CD14-positive monocyte (primary cell): ENCODE data around the gene LCMT2. TPM values are rescaled to one million over a fixed set of nuclear protein-coding genes. Genes with fewer than 3 reads are reported as not detected.

Source experiments
- DNase-seq, 3 donors: peaks; one replicate each; pipeline ENCODE4 v3.0.0-alpha.2; 2011 to 2022
- H2AFZ ChIP-seq: 2 replicates; pipeline ENCODE4 v1.6.0; 2012; ENCODE audit warnings: mild to moderate bottlenecking, low read depth, low read length, inconsistent platforms; ENCODE audit not compliant: insufficient read depth, poor library complexity, severe bottlenecking
- H3K27ac ChIP-seq, 2 donors: 1 replicate in 1 of 2; 2 replicates in 1 of 2; pipeline ENCODE4 v1.5.1; 2012 to 2013; ENCODE audit warnings: low read length in 2 of 2, control low read depth in 1 of 2, inconsistent platforms in 1 of 2, low read depth in 1 of 2, mild to moderate bottlenecking in 1 of 2
- H3K27me3 ChIP-seq, 2 donors: one replicate each; pipeline versions ENCODE4 v1.6.0 to v1.6.1; 2011 to 2013; ENCODE audit warnings: low read length in 2 of 2; ENCODE audit not compliant: control insufficient read depth in 2 of 2, insufficient read depth in 2 of 2
- H3K36me3 ChIP-seq, 2 donors: replicated peaks in 1 of 2; 1 replicate in 1 of 2; 2 replicates in 1 of 2; pipeline versions ENCODE4 v1.5.1 to v1.6.1; 2012 to 2013; ENCODE audit warnings: low read length in 2 of 2, control low read depth in 1 of 2, inconsistent platforms in 1 of 2, mild to moderate bottlenecking in 1 of 2; ENCODE audit not compliant: insufficient read depth in 2 of 2, control insufficient read depth in 1 of 2
- H3K4me1 ChIP-seq, 2 donors: 1 replicate in 1 of 2; 2 replicates in 1 of 2; pipeline versions ENCODE4 v1.5.1 to v1.6.1; 2012 to 2013; ENCODE audit warnings: low read length in 2 of 2, control low read depth in 1 of 2, inconsistent platforms in 1 of 2, mild to moderate bottlenecking in 1 of 2, moderate library complexity in 1 of 2; ENCODE audit not compliant: insufficient read depth in 2 of 2, control insufficient read depth in 1 of 2
- H3K4me2 ChIP-seq: replicated peaks from 2 replicates; pipeline ENCODE3; 2012; ENCODE audit warnings: low read length, moderate library complexity, mild to moderate bottlenecking; ENCODE audit not compliant: poor library complexity, severe bottlenecking; ENCODE audit errors: extremely low read depth
- H3K4me3 ChIP-seq, 3 experiments: fragments of 200-600 bp in 1 of 3; sonication (generic) in 1 of 3; replicated peaks in 1 of 3; 1 replicate in 2 of 3; 2 replicates in 1 of 3; pipeline ENCODE4 v1.5.1; 2011 to 2013; ENCODE audit warnings: low read length in 3 of 3, mild to moderate bottlenecking in 3 of 3, control low read depth in 2 of 3, low read depth in 2 of 3, inconsistent platforms in 1 of 3, moderate library complexity in 1 of 3
- H3K79me2 ChIP-seq: 2 replicates; pipeline ENCODE4 v1.6.0; 2012; ENCODE audit warnings: mild to moderate bottlenecking, control low read depth, inconsistent platforms, low read length, moderate library complexity; ENCODE audit not compliant: insufficient read depth
- H3K9ac ChIP-seq: 2 replicates; pipeline ENCODE4 v1.6.0; 2017; ENCODE audit warnings: low read length, mild to moderate bottlenecking; ENCODE audit not compliant: insufficient read depth, poor library complexity, severe bottlenecking
- H3K9me3 ChIP-seq, 2 donors: replicated peaks in 1 of 2; 1 replicate in 1 of 2; 2 replicates in 1 of 2; pipeline versions ENCODE4 v1.5.1 to v1.6.1; 2012 to 2013; ENCODE audit warnings: low read length in 2 of 2, control low read depth in 1 of 2; ENCODE audit not compliant: control insufficient read depth in 1 of 2, insufficient read depth in 1 of 2
- H4K20me1 ChIP-seq: 2 replicates; pipeline ENCODE4 v1.6.0; 2012; ENCODE audit warnings: mild to moderate bottlenecking, low read length, control low read depth, moderate library complexity; ENCODE audit not compliant: insufficient read depth
- H3K27ac Mint-ChIP-seq, 7 donors: one replicate each; pipeline ENCODE4 v1.8.0; 2020; ENCODE audit warnings: mild to moderate bottlenecking in 7 of 7, mixed read lengths in 7 of 7, moderate library complexity in 6 of 7, inconsistent platforms in 2 of 7
- H3K27me3 Mint-ChIP-seq, 3 donors: one replicate each; pipeline ENCODE4 v1.8.0; 2021 to 2022; ENCODE audit warnings: low read depth in 3 of 3, mild to moderate bottlenecking in 3 of 3, mixed read lengths in 3 of 3, moderate library complexity in 3 of 3, inconsistent platforms in 1 of 3
- H3K36me3 Mint-ChIP-seq, 2 donors: one replicate each; pipeline ENCODE4 v1.8.0; 2020; ENCODE audit warnings: mixed read lengths in 2 of 2, inconsistent platforms in 1 of 2, mild to moderate bottlenecking in 1 of 2
- H3K4me1 Mint-ChIP-seq: one replicate; pipeline ENCODE4 v1.8.0; 2020; ENCODE audit warnings: mild to moderate bottlenecking, mixed read lengths
- H3K4me3 Mint-ChIP-seq, 2 donors: one replicate each; pipeline ENCODE4 v1.8.0; 2020; ENCODE audit warnings: mild to moderate bottlenecking in 2 of 2, mixed read lengths in 2 of 2, moderate library complexity in 1 of 2
- H3K9me3 Mint-ChIP-seq, 7 donors: one replicate each; pipeline ENCODE4 v1.8.0; 2020 to 2022; ENCODE audit warnings: mixed read lengths in 7 of 7, mild to moderate bottlenecking in 6 of 7, moderate library complexity in 6 of 7, inconsistent platforms in 2 of 7
- CTCF ChIP-seq: fragments of 200-600 bp; IDR thresholded peaks from one replicate; pipeline ENCODE4 v1.8.0; 2022; ENCODE audit warnings: antibody characterized with exemption, mild to moderate bottlenecking
- WGBS: methylation state at CpG from one replicate; pipeline ENCODE4 v1.1.5; 2013; ENCODE audit warnings: missing lambda C conversion rate; ENCODE audit not compliant: insufficient coverage; 5-methylcytosine and 5-hydroxymethylcytosine counted together
- intact Hi-C, 2 donors: fragments of 100-400 bp; cut with micrococcal nuclease; formaldehyde crosslinking; loops; one replicate each; pipeline versions ENCODE4 v1.15.0 to v1.15.1; 2023
- polyA plus RNA-seq, 3 donors: library from polyadenylated mRNA; depleted of rRNA in 1 of 3; unstranded in 2 of 3; stranded (reverse) in 1 of 3; fragments of 300-500 nt in 2 of 3; fragments of >200 nt in 1 of 3; fragmentation: Illumina TruSeq in 2 of 3; gene quantifications; 1 replicate in 2 of 3; 2 replicates in 1 of 3; pipeline ENCODE4 v1.2.3, GENCODE V29; 2012 to 2021

Gene LCMT2
- polyA plus RNA-seq, 3 donors, result 0.78 to 1.6 (median 1.4) TPM

DNA sequence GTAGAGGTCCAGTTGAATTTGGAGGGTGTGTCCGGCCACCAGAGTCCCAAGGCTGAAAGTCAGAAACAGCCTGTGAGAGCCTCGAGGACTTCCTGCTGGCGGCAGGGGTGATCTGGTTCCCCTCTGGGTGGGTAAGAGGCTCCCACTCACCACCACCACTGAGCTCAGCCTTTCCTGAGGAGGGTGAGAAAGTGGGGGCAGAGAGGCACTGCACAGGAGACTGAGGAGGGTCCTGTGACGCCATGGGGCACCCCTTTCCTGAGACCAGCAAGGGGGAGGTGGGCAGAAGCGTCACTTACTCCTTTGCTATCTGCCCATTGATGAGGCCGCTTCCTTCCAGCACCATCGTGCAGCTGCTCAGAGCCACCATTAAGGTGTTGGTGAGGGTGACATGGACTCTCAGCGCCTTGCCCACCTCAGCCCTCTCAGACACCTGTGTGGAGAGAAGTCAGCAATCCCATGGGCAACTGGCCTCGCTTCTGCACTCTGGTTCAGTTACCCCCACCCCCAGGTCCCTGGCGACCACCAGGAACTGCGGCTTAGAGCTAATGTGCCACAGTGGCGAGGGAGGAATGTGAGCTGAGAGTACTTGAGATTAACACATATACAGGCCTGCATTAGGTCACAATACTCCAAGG, 53.7 kb downstream of the LCMT2 start:
- H3K4me2 ChIP-seq, result no peak overlapping the region
- no peak overlapping the region for H3K27ac Mint-ChIP-seq
- H3K4me3 Mint-ChIP-seq, result no peak overlapping the region
- no peaks in the 10 kb centered on the region for H4K20me1 ChIP-seq
- H3K4me1 ChIP-seq, result no peaks in the 10 kb centered on the region
- TF ChIP-seq CTCF, result no peak
- no peak for DNase-seq
- no peaks in the 10 kb centered on the region for H3K36me3 ChIP-seq
- no peaks in the 10 kb centered on the region for H3K9me3 ChIP-seq
- peaks cover 4 to 7% (median 4%) of the 10 kb centered on the region in 3 donors for H3K27me3 Mint-ChIP-seq
- H3K9ac ChIP-seq, result no peak overlapping the region
- intact Hi-C loops, result loop anchor here in 1 of 2 donors (10.0 kb wide), 1 partner anchor 572 kb away; no protein-coding TSS in a partner anchor
- H3K4me3 ChIP-seq, result no peak overlapping the region
- H3K36me3 Mint-ChIP-seq, result no peaks in the 10 kb centered on the region
- H3K27me3 ChIP-seq, result no peaks in the 10 kb centered on the region
- no peaks in the 10 kb centered on the region for H3K79me2 ChIP-seq
- no peak overlapping the region for H3K27ac ChIP-seq
- H3K4me1 Mint-ChIP-seq, result no peaks in the 10 kb centered on the region
- 81% methylated on average over 4 of the region's 12 CpGs for WGBS
- no peak overlapping the region for H2AFZ ChIP-seq
- H3K9me3 Mint-ChIP-seq, result peaks cover 0 to 6% (median 3%) of the 10 kb centered on the region in 7 donors

DNA sequence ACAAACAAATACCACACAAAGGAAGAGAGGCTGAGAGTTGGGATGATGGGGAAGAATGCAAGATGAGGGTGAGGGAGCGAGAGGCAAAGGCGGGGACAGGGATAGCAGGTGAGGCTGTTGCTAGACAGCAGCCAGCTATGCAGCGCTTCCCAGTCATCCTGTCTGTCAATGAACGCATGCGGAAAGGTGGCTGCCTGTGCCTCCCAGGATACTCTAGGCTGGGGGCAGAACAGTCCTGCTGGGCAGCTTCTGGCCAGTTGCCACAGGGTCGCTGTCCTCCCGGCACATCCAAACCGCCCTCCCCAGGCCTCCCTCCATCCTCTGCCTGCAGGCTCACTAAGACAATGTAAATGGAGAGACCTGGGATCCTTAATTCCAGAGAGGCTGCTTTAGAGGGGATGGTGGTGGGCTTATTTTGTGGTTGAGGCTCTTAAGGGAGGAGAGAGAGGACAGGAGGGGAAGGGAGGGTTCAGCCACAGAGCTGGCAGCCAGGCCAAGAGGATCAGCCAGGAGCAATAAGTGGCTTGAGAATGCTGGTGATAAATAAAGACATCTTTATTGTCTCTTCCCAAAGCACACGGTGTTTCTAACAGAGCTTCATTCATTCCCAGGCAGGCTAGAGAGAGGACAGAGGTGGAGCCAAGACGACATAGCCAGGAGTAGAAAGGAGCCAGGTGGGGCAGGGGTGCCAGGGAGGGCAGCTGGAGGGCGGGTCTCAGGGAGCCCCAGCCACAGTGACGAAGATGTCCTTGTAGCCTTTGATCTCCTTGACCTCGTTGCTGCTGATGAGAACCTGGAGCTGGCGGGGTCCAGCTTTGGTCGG, 54.4 kb downstream of the LCMT2 start:
- Histone ChIP-seq H3K79me2 (no peaks in the 10 kb centered on the region), H3K27ac (no peak overlapping the region), H3K9me3 (no peaks in the 10 kb centered on the region), H3K4me1 (no peaks in the 10 kb centered on the region), H3K4me2 (no peak overlapping the region), H3K4me3 (no peak overlapping the region), H4K20me1 (no peaks in the 10 kb centered on the region), H3K27me3 (no peaks in the 10 kb centered on the region), H3K36me3 (no peaks in the 10 kb centered on the region), H2AFZ (no peak overlapping the region), H3K9ac (no peak overlapping the region)
- Mint-ChIP-seq H3K27me3 (peaks cover 4 to 7% (median 4%) of the 10 kb centered on the region in 3 donors), H3K9me3 (peaks cover 0 to 7% (median 3%) of the 10 kb centered on the region in 7 donors), H3K4me1 (no peaks in the 10 kb centered on the region), H3K27ac (no peak overlapping the region), H3K4me3 (no peak overlapping the region), H3K36me3 (no peaks in the 10 kb centered on the region)
- intact Hi-C loops, result loop anchor here in 1 of 2 donors (10.0 kb wide), 1 partner anchor 571 kb away; no protein-coding TSS in a partner anchor
- DNase-seq, result no peak
- WGBS, result 95% methylated on average over 10 of the region's 15 CpGs
- TF ChIP-seq CTCF, result no peak
